NCI-H2227 (cell line): ENCODE data around the gene CFI.
"Not testable (repeated sequence)": the region's sequence is repeated elsewhere in the genome, so short reads cannot be mapped to it uniquely, and the experiment has no call there.

Experiments
- DNase-seq: peaks from one replicate; lab custom pipeline; 2025; ENCODE audit not compliant: unreplicated experiment; lab: John Stamatoyannopoulos, UW

The CFI gene

GRCh38 chr4:109801099-109801789, 555 bp downstream of the CFI start:
- DNase-seq, result peak; percentile 1

GRCh38 chr4:109798866-109799265, 2.9 kb downstream of the CFI start:
- no peak for DNase-seq

GRCh38 chr4:109795059-109795458, 6.7 kb downstream of the CFI start:
- DNase-seq, result no peak

- no peak for DNase-seq
These were observed 14.0 kb downstream of the CFI start for GRCh38 chr4:109787807-109788206.

- no peak for DNase-seq
These were observed 15.0 kb downstream of the CFI start for GRCh38 chr4:109786846-109787245.

- DNase-seq, result not testable (repeated sequence)
These were observed 19.7 kb downstream of the CFI start for GRCh38 chr4:109782092-109782491.

GRCh38 chr4:109764789-109765402, 36.9 kb downstream of the CFI start:
- DNase-seq, result no peak

GRCh38 chr4:109764376-109764775, 37.4 kb downstream of the CFI start:
- DNase-seq, result no peak

- DNase-seq, result no peak
These were observed 41.1 kb downstream of the CFI start for GRCh38 chr4:109760682-109761081.

- DNase-seq, result no peak
These were observed 46.1 kb downstream of the CFI start for GRCh38 chr4:109755656-109756055.

- DNase-seq, result no peak
These were observed 47.5 kb downstream of the CFI start for GRCh38 chr4:109754093-109754857.

- DNase-seq, result no peak
These were observed 49.3 kb downstream of the CFI start for GRCh38 chr4:109752525-109752924.

GRCh38 chr4:109751852-109752251, 49.9 kb downstream of the CFI start:
- no peak for DNase-seq

GRCh38 chr4:109750652-109751244, 51.1 kb downstream of the CFI start:
- no peak for DNase-seq

- no peak for DNase-seq
These were observed 52.3 kb downstream of the CFI start for GRCh38 chr4:109749388-109750082.

GRCh38 chr4:109748114-109748513, 53.7 kb downstream of the CFI start:
- DNase-seq, result no peak

GRCh38 chr4:109746728-109747127, 55.1 kb downstream of the CFI start:
- DNase-seq, result no peak

- no peak for DNase-seq
These were observed 56.0 kb downstream of the CFI start for GRCh38 chr4:109745830-109746229.

GRCh38 chr4:109739547-109739946, 62.3 kb downstream of the CFI start:
- no peak for DNase-seq

- DNase-seq, result no peak
These were observed 63.5 kb downstream of the CFI start for GRCh38 chr4:109738104-109738872.
